ENCODE data around the gene RCAN2. TPM values are rescaled to one million over a fixed set of nuclear protein-coding genes. Genes with fewer than 3 reads are reported as not detected.

Gene RCAN2
- total and polyA plus RNA-seq, 9 of the 15 experiments (the other 6 are each of a cell fraction or from before 2014, with no cell fraction given) = 0.04 TPM; not detected in 8

DNA sequence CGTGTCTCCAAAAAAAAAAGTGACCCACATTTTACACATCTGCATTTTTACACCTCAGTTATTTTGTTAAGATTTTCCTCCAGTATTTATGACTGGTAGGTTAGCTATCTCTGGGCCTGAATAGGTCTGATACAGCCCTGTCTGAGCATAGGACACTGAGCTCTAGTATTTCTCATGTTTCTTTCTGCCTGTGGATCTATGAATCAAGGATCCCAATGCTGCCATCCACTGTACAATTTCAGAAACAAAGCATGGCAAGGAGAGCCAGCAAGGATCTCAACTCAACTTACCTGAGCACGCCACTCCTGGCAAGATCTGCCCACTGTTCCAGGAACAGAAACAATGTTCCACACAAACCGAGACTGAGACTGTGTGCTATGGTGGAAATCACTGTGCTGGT lies 284.1 kb downstream of the RCAN2 start:
- H4K20me1 ChIP-seq (replicated peaks; ENCODE audit: control insufficient read depth, insufficient read depth, low read length) = no peaks in the 10 kb centered on the region
- in situ Hi-C loops (cut with MboI) = no loop called here
- no TSS peak for BruUV-seq (replicated peaks)
- H3K4me2 ChIP-seq (ENCODE audit: insufficient read depth, low read length) = no peak overlapping the region
- no peaks in the 10 kb centered on the region for H3K4me1 ChIP-seq (replicated peaks in 1 of 2; ENCODE audit: control insufficient read depth in 2 of 2, insufficient read depth in 2 of 2, low read length in 2 of 2)
- H3K9ac ChIP-seq (ENCODE audit: insufficient read depth in 1 of 2, low read depth in 2 of 2, low read length in 2 of 2) = no peak overlapping the region
- H3K27me3 ChIP-seq (ENCODE audit: control insufficient read depth in 2 of 2, insufficient read depth in 2 of 2, low read length in 2 of 2) = no peaks in the 10 kb centered on the region
- no peak overlapping the region for H3K4me3 ChIP-seq
- ChIA-PET POLR2A (interaction anchor here (0.7 kb wide), 1 partner anchor 589 kb away, joined by 4 read pairs; no protein-coding TSS in a partner anchor), CTCF (ENCODE audit: low intra/inter-chr PET ratio) (no interaction called here)
- TF ChIP-seq MBD1 (CRISPR knock-in tag; IDR thresholded peaks at IDR 0.05) (no peak), RBM17 (IDR thresholded peaks at IDR 0.05; ENCODE audit: borderline replicate concordance, low read depth, low read length) (no peak), POLR2G (IDR thresholded peaks at IDR 0.05; ENCODE audit: low read depth, low read length) (no peak), JUNB (CRISPR knock-in tag; conservative IDR thresholded peaks at IDR 0.05) (no peak), ADNP (tag; IDR thresholded peaks at IDR 0.05) (no peak), ARHGAP35 (IDR thresholded peaks at IDR 0.05; ENCODE audit: partially characterized antibody) (no peak), ZNF436 (CRISPR knock-in tag; IDR thresholded peaks at IDR 0.05) (no peak), ZNF23 (CRISPR knock-in tag; IDR thresholded peaks at IDR 0.05) (no peak)
- no peak for DNase-seq (ENCODE audit: extremely low read depth in 1 of 4, low spot score in 3 of 4)
- H3K9me3 ChIP-seq (replicated peaks; ENCODE audit: control insufficient read depth, insufficient read depth, low read depth, low read length) = no peaks in the 10 kb centered on the region
- no peak for ATAC-seq
- WGBS (ENCODE audit: insufficient coverage, low coverage, missing lambda C conversion rate) = 0% methylated on average over 3 of the region's 3 CpGs
- no peaks in the 10 kb centered on the region for H3K79me2 ChIP-seq (ENCODE audit: control insufficient read depth, insufficient read depth, low read length)
- intact Hi-C loops (cut with micrococcal nuclease) = no loop called here
- H3K9me1 ChIP-seq (ENCODE audit: control insufficient read depth, insufficient read depth, low read length) = no peaks in the 10 kb centered on the region
- no peaks in the 10 kb centered on the region for H3K36me3 ChIP-seq (ENCODE audit: control insufficient read depth, insufficient read depth, low read length)
- H2AFZ ChIP-seq (ENCODE audit: low read depth, low read length) = no peak overlapping the region
- no peak for FAIRE-seq
- no peak overlapping the region for H3K27ac ChIP-seq (ENCODE audit: extremely low read depth, low read depth, low read length)

All from K562 (cell line).